SK-N-SH (cell line): Measurements from ENCODE around the gene TCP11L1.

ENCODE experiments used
- CHD2 ChIP-seq: fragments of 150-350 bp; IDR thresholded peaks from 2 replicates; pipeline ENCODE4 v1.6.1; 2018; ENCODE audit warnings: low read length; ENCODE audit not compliant: partially characterized antibody
- GABPA ChIP-seq: IDR thresholded peaks from 2 replicates; pipeline ENCODE4 v1.4.0; 2012; ENCODE audit warnings: low read depth, mild to moderate bottlenecking
- JUND ChIP-seq: IDR thresholded peaks from 2 replicates; pipeline ENCODE4 v1.4.0; 2012
- MAX ChIP-seq: IDR thresholded peaks from 2 replicates; pipeline ENCODE4 v1.4.0; 2012; ENCODE audit warnings: low read depth
- POLR2AphosphoS5 ChIP-seq: IDR thresholded peaks from 2 replicates; pipeline ENCODE4 v1.6.1; 2012; ENCODE audit warnings: low read depth, low read length
- TAF1 ChIP-seq: IDR thresholded peaks from 2 replicates; pipeline ENCODE4 v1.6.1; 2012; ENCODE audit warnings: low read depth, mild to moderate bottlenecking, low read length, moderate library complexity, borderline replicate concordance
- TCF12 ChIP-seq: IDR thresholded peaks from 2 replicates; pipeline ENCODE4 v1.4.0; 2012
- USF1 ChIP-seq: IDR thresholded peaks from 2 replicates; pipeline ENCODE4 v1.4.0; 2012; ENCODE audit warnings: low read depth, borderline replicate concordance
- TF ChIP-seq, protein P1 (sequence below): fragments of 200-600 bp; sonication (generic); IDR thresholded peaks from 2 replicates; pipeline ENCODE4 v1.6.1; 2017; ENCODE audit warnings: antibody characterized with exemption, mild to moderate bottlenecking, moderate library complexity

DNA sequence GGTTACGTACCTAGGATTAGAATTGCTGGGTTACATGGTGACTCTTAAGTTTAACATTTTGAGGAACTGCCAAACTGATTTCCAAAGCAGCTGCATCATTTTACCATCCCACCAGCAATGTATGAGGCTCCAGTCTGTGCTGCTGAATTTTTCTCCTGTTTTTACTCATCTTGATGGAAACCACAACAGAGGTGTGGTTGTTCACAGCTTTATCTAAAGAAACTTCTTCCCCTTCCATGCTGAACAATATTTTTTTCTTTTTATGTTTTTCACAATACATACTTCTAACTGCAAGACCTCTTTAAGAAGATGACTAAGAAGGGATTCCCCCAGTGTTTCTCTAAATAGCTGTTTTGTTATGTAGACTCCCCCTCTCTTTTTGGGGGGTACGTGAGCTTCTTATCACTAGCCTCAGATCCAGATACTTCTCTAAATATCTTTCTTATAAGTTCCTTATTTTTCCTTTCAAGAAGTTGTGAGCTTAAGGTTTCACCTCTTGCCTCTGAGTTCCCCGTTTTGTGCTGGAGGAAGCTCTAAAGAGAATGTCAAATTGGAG, 24.0 kb downstream of the TCP11L1 start:
- no peak; the same call in 1 of the 2 replicates for TF ChIP-seq POLR2AphosphoS5
- TF ChIP-seq, protein P1, sequence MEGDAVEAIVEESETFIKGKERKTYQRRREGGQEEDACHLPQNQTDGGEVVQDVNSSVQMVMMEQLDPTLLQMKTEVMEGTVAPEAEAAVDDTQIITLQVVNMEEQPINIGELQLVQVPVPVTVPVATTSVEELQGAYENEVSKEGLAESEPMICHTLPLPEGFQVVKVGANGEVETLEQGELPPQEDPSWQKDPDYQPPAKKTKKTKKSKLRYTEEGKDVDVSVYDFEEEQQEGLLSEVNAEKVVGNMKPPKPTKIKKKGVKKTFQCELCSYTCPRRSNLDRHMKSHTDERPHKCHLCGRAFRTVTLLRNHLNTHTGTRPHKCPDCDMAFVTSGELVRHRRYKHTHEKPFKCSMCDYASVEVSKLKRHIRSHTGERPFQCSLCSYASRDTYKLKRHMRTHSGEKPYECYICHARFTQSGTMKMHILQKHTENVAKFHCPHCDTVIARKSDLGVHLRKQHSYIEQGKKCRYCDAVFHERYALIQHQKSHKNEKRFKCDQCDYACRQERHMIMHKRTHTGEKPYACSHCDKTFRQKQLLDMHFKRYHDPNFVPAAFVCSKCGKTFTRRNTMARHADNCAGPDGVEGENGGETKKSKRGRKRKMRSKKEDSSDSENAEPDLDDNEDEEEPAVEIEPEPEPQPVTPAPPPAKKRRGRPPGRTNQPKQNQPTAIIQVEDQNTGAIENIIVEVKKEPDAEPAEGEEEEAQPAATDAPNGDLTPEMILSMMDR = no peak
- no peak for TF ChIP-seq USF1
- no peak for TF ChIP-seq CHD2
- TF ChIP-seq TAF1 = no peak
- TF ChIP-seq JUND = peak; percentile 14; the same call in 1 of the 2 replicates
- TF ChIP-seq MAX = no peak
- no peak for TF ChIP-seq GABPA
- TF ChIP-seq TCF12 = peak; percentile 86
